RWPE2 (cell line): Measurements from ENCODE around the gene TEPSIN.

Source experiments
- ATAC-seq: fragments of 200-7000 bp; cut with Tn5 transposase; 3 replicates; pipeline ENCODE4 v1.9.1; 2021; ENCODE audit warnings: low read depth
- DNase-seq: peaks from one replicate; pipeline ENCODE4 v3.0.0-alpha.2; 2020; ENCODE audit warnings: low spot score
- H3K27ac ChIP-seq: fragments of 450-650 bp; 2 replicates; pipeline ENCODE4 v1.5.1; 2017; ENCODE audit warnings: mild to moderate bottlenecking; ENCODE audit not compliant: poor library complexity, severe bottlenecking
- H3K27me3 ChIP-seq: fragments of 250-450 bp; sonication (Bioruptor Pico); 2 replicates; pipeline ENCODE4 v1.5.1; 2021; ENCODE audit warnings: mild to moderate bottlenecking, moderate library complexity; ENCODE audit not compliant: insufficient read depth, poor library complexity, severe bottlenecking
- H3K36me3 ChIP-seq: fragments of 250-450 bp; sonication (Bioruptor Pico); 2 replicates; pipeline ENCODE4 v1.5.1; 2020; ENCODE audit warnings: low read depth, mild to moderate bottlenecking, moderate library complexity
- H3K4me1 ChIP-seq: fragments of 250-450 bp; sonication (Bioruptor Pico); 2 replicates; pipeline ENCODE4 v1.5.1; 2021; ENCODE audit warnings: mild to moderate bottlenecking, moderate library complexity; ENCODE audit not compliant: insufficient read depth, poor library complexity, severe bottlenecking
- H3K4me3 ChIP-seq: fragments of 250-450 bp; sonication (Bioruptor Pico); 2 replicates; pipeline ENCODE4 v1.5.1; 2021; ENCODE audit warnings: mild to moderate bottlenecking, moderate library complexity; ENCODE audit not compliant: severe bottlenecking
- H3K9me3 ChIP-seq: fragments of 250-450 bp; sonication (Bioruptor Pico); 2 replicates; pipeline ENCODE4 v1.5.1; 2021; ENCODE audit warnings: mild to moderate bottlenecking, moderate library complexity; ENCODE audit not compliant: severe bottlenecking
- CTCF ChIP-seq: fragments of 450-650 bp; IDR thresholded peaks from one replicate; pipeline ENCODE4 v1.5.1; 2017; ENCODE audit warnings: mild to moderate bottlenecking, moderate library complexity; ENCODE audit not compliant: poor library complexity, severe bottlenecking

The TEPSIN gene

DNA sequence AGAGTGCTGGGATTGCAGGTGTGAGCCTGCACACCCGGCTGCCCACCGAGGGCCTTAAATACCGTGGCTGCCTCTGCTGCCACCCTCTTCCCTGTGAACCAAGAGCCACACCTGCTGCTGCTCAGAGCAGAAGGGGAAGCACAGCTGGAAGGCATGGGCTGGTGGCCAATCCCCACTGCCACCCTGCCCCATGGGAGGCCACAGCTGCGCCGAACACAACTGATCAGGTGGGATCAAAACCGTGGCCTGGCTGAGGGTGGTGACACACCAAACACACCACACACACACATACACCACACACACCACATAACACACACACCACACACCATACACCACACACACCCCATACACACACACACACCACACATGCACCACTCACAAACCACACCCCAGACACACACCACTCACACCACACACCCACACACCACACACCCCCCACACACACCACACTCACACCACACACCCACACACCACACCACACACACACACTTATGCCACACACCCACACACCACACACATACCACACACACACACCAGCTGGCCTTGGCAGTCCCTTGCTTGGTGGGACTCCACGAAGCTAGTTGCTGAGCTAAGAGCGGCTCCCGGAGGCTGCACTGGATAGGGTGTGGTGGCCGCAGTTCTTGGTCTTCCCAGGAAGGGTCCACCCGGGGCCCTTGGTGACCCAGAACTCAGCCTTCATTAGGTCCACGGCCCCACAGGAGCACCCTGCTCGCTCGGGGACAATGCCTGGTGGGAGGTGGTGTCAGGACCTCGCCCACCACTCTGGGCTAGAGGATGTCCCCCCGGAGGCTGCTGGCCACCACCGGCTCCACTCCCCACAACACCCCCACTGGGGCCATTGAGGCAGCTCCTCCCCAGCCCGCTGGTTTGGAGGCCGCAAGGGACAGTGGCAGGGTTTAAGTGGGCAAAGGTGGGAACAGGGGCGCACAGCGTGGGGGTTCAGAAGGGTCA is 31.0 kb downstream of the TEPSIN start:
- Histone ChIP-seq H3K9me3 (no peaks in the 10 kb centered on the region), H3K4me1 (no peaks in the 10 kb centered on the region), H3K4me3 (no peak overlapping the region), H3K27ac (no peak overlapping the region), H3K27me3 (no peaks in the 10 kb centered on the region), H3K36me3 (0 out of 2 replicates have a peak, but pooled peaks cover 6% of the 10 kb centered on the region)
- DNase-seq (no peak), ATAC-seq (peak; percentile 45; the same call in 2 of the 3 replicates)
- no peak for TF ChIP-seq CTCF

DNA sequence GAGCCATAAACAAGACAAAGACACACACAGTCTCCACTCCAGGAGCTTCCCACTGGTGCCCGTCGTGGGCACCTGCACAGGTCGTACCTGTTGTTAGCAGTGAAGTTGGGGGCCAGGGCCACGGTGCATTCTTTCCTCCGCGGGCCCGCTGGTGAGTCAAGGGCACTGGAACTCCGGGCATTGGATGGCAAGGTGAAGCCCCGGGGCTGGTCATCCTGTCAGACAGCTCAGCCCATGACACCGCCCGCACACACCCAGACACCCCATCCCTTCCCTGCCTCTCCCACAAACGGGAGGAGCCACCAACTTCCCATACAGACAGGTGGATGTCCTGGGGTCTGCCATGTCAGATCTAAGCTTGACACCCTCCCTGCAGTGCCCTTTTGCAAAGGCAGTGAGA is 32.2 kb downstream of the TEPSIN start:
- no peaks in the 10 kb centered on the region for H3K9me3 ChIP-seq
- H3K27me3 ChIP-seq: no peaks in the 10 kb centered on the region
- H3K36me3 ChIP-seq: peaks cover 7% of the 10 kb centered on the region
- H3K4me1 ChIP-seq: no peaks in the 10 kb centered on the region
- no peak overlapping the region for H3K27ac ChIP-seq
- ATAC-seq (no peak), DNase-seq (no peak)
- no peak for TF ChIP-seq CTCF
- H3K4me3 ChIP-seq: no peak overlapping the region

DNA sequence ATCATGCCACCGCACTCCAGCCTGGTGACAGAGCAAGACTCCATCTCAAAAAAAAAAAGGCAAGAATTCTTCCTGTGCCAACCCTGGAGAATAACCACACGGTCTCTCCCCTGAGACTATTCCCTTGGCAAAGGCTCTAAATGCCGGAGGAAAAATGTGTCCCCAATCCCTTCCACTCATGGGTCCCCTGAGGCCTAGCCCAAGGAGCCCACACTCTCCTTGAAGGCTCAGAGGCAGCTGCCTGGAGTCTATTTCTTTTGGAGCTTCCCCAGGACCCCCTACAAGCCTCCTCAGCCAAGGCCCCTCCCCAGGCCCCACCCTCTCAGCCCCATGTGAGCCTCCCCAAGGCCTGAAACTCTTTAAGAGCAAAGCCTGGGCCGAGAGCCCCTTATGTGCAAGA is 32.7 kb downstream of the TEPSIN start:
- DNase-seq: no peak
- Histone ChIP-seq H3K27ac (no peak overlapping the region), H3K9me3 (no peaks in the 10 kb centered on the region), H3K4me3 (no peak overlapping the region), H3K4me1 (no peaks in the 10 kb centered on the region), H3K27me3 (no peaks in the 10 kb centered on the region), H3K36me3 (peaks cover 10% of the 10 kb centered on the region)
- TF ChIP-seq CTCF: no peak
- no peak for ATAC-seq

GRCh38 chr17:81204578-81204977 is 34.3 kb downstream of the TEPSIN start:
- peaks cover 13% of the 10 kb centered on the region for H3K36me3 ChIP-seq
- H3K27me3 ChIP-seq: no peaks in the 10 kb centered on the region
- no peaks in the 10 kb centered on the region for H3K9me3 ChIP-seq
- H3K4me1 ChIP-seq: no peaks in the 10 kb centered on the region
- ATAC-seq (no peak), DNase-seq (no peak)
- no peak for TF ChIP-seq CTCF
- no peak overlapping the region for H3K4me3 ChIP-seq
- no peak overlapping the region for H3K27ac ChIP-seq

DNA sequence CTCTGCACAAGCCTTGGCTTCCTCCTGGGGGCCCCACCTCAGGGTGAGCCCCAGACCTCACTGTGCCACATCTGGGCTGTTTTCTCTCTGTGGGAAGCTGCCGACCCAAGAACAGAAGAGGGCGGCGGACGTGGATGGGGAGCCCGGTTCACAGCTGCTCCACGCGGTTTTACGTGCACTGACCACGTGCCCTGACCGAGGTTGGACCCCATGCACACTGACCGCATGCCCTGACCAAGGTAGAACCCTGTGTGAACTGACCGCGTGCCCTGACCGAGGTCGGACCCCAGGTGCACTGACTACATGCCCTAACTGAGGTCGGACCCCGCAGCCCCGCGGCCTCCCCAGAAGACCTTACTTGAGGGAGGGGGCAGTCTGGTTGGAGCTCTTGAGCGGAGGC is 35.7 kb downstream of the TEPSIN start:
- DNase-seq (no peak), ATAC-seq (no peak)
- Histone ChIP-seq H3K4me1 (no peaks in the 10 kb centered on the region), H3K4me3 (no peak overlapping the region), H3K9me3 (no peaks in the 10 kb centered on the region), H3K27ac (no peak overlapping the region), H3K36me3 (peaks cover 16% of the 10 kb centered on the region), H3K27me3 (no peaks in the 10 kb centered on the region)
- no peak for TF ChIP-seq CTCF
